ENCODE measurements around the gene KIR2DL3. TPM values are rescaled to one million over a fixed set of nuclear protein-coding genes. Genes with fewer than 3 reads are reported as not detected.

Gene KIR2DL3

Small RNA genes within 50 kb of the gene (small RNA-seq; reads per million reads assigned to genes)
- gene AC245128.2 (ENCODE audit: insufficient read depth) (not detected), gene KIR3DP1 (ENCODE audit: insufficient read depth) (not detected)

All from neuronal stem cell (in vitro differentiated cells).